Measurements from ENCODE around the gene OR10A5. TPM values are rescaled to one million over a fixed set of nuclear protein-coding genes. Genes with fewer than 3 reads are reported as not detected.

The OR10A5 gene
- total RNA-seq, 2 experiments from 2014 or later: not detected

GRCh38 chr11:6888830-6889229 is 43.3 kb downstream of the OR10A5 start:
- POLR2A ChIA-PET: no interaction called here
- DNase-seq: no peak
- Mint-ChIP-seq H3K4me1 (no peaks in the 10 kb centered on the region), H3K27me3 (peaks cover 16% of the 10 kb centered on the region), H3K4me3 (no peak overlapping the region), H3K36me3 (ENCODE audit: low read depth) (no peaks in the 10 kb centered on the region), H3K9me3 (no peaks in the 10 kb centered on the region), H3K27ac (no peak overlapping the region)
- CTCF ChIA-PET: no interaction called here

- Mint-ChIP-seq H3K9me3 (no peaks in the 10 kb centered on the region), H3K27me3 (peaks cover 11% of the 10 kb centered on the region), H3K4me1 (no peaks in the 10 kb centered on the region), H3K27ac (no peak overlapping the region), H3K36me3 (ENCODE audit: low read depth) (no peaks in the 10 kb centered on the region), H3K4me3 (no peak overlapping the region)
- DNase-seq: no peak
- ChIA-PET CTCF (no interaction called here), POLR2A (no interaction called here)
These were observed 44.4 kb downstream of the OR10A5 start for GRCh38 chr11:6889835-6890234.

- Mint-ChIP-seq H3K27me3 (peaks cover 8% of the 10 kb centered on the region), H3K9me3 (no peaks in the 10 kb centered on the region), H3K36me3 (ENCODE audit: low read depth) (no peaks in the 10 kb centered on the region), H3K4me1 (no peaks in the 10 kb centered on the region), H3K4me3 (no peak within 1 kb of the TSS), H3K27ac (no peak within 1 kb of the TSS)
- DNase-seq: no peak
- POLR2A ChIA-PET: no interaction called here
- CTCF ChIA-PET: no interaction called here
These were observed 46.9 kb downstream of the OR10A5 start, which contains the start of gene OR2D2 for GRCh38 chr11:6892400-6892799. OR2D2 (minus strand) TSS chr11:6892500; CDS start chr11:6892500, 0 bp downstream.

- CTCF ChIA-PET: no interaction called here
- POLR2A ChIA-PET: no interaction called here
- Mint-ChIP-seq H3K9me3 (no peaks in the 10 kb centered on the region), H3K4me3 (no peak overlapping the region), H3K27me3 (peaks cover 14% of the 10 kb centered on the region), H3K36me3 (ENCODE audit: low read depth) (no peaks in the 10 kb centered on the region), H3K27ac (no peak overlapping the region), H3K4me1 (no peaks in the 10 kb centered on the region)
- DNase-seq: no peak
These were observed 48.6 kb downstream of the OR10A5 start for GRCh38 chr11:6894097-6894496.

- Mint-ChIP-seq H3K36me3 (ENCODE audit: low read depth) (no peaks in the 10 kb centered on the region), H3K27me3 (peaks cover 14% of the 10 kb centered on the region), H3K9me3 (no peaks in the 10 kb centered on the region), H3K4me1 (no peaks in the 10 kb centered on the region), H3K27ac (no peak overlapping the region), H3K4me3 (no peak overlapping the region)
- CTCF ChIA-PET: no interaction called here
- no peak for DNase-seq
- POLR2A ChIA-PET: no interaction called here
These were observed 49.5 kb downstream of the OR10A5 start for GRCh38 chr11:6895010-6895409.

Other genes with a start within 250 kb of the OR10A5 start
- 10 to 100 TPM; 21.8 to 24.4 TPM for gene RRP8, start 242.1 kb upstream of the OR10A5 start, total RNA-seq
- 100 to 1,000 TPM; 135 to 138 TPM for gene ILK, start 241.9 kb upstream of the OR10A5 start, total RNA-seq
- 100 to 1,000 TPM; 159 to 161 TPM for gene TAF10, start 233.5 kb upstream of the OR10A5 start, total RNA-seq
- gene TPP1, start 226.3 kb upstream of the OR10A5 start, total RNA-seq: 100 to 1,000 TPM; 130 to 131 TPM
- under 1 TPM; 0.23 to 0.25 TPM for gene DCHS1, start 189.9 kb upstream of the OR10A5 start, total RNA-seq
- 10 to 100 TPM; 54.1 to 56.3 TPM for gene MRPL17, start 162.3 kb upstream of the OR10A5 start, total RNA-seq
- not detected for gene OR2AG2, start 73.7 kb upstream of the OR10A5 start, total RNA-seq
- gene OR2AG1, start 62.7 kb upstream of the OR10A5 start, total RNA-seq: not detected
- not detected for gene OR6A2, start 46.0 kb upstream of the OR10A5 start, total RNA-seq
- not detected for gene OR10A2, start 17.4 kb downstream of the OR10A5 start, total RNA-seq
- gene OR10A4, start 30.9 kb downstream of the OR10A5 start, total RNA-seq: not detected
- gene OR2D2, start 46.8 kb downstream of the OR10A5 start, total RNA-seq: not detected
- gene OR2D3, start 75.3 kb downstream of the OR10A5 start, total RNA-seq: not detected
- under 1 TPM; 0.53 to 0.68 TPM for gene ZNF215, start 80.7 kb downstream of the OR10A5 start, total RNA-seq
- gene ZNF214, start 174.7 kb downstream of the OR10A5 start, total RNA-seq: not detected
- gene NLRP14, start 174.8 kb downstream of the OR10A5 start, total RNA-seq: not detected
- not detected for gene RBMXL2, start 243.3 kb downstream of the OR10A5 start, total RNA-seq

Data from activated CD4-positive, alpha-beta memory T cell treated with anti-CD3 and anti-CD28 coated beads, Interleukin-2, amount 10 ng/mL, durations not matched to agents 7 days and 5 days (primary cell).